ENCODE data around the gene GSTM3. TPM values are rescaled to one million over a fixed set of nuclear protein-coding genes. Genes with fewer than 3 reads are reported as not detected.

The GSTM3 gene
- total and polyA plus RNA-seq, 2 of the 13 experiments (the other 11 are each of a cell fraction or from before 2014, with no cell fraction given): 127 to 142 TPM

GRCh38 chr1:109763646-109764415 is 23.0 kb upstream of the GSTM3 start, which contains the start of gene EPS8L3 (continued):
- TF ChIP-seq ZGPAT (CRISPR knock-in tag; IDR thresholded peaks at IDR 0.05) (peak; percentile 65), GMEB2 (CRISPR knock-in tag; IDR thresholded peaks at IDR 0.05; ENCODE audit: low read depth) (no peak), ARNTL (CRISPR knock-in tag; IDR thresholded peaks at IDR 0.05) (no peak; the same call in 1 of the 2 replicates), KLF16 (CRISPR knock-in tag; IDR thresholded peaks at IDR 0.05) (peak in 1 of 2 experiments; percentile 84; a peak in 2 of 4 replicates), SNAPC2 (CRISPR knock-in tag; IDR thresholded peaks at IDR 0.05) (peak; percentile 71), ATM (IDR thresholded peaks at IDR 0.05; ENCODE audit: borderline replicate concordance) (no peak), STAT5B (CRISPR knock-in tag; IDR thresholded peaks at IDR 0.05) (no peak), ZNF180 (CRISPR knock-in tag; IDR thresholded peaks at IDR 0.05; ENCODE audit: borderline replicate concordance, low read depth) (no peak), ZNF382 (CRISPR knock-in tag; IDR thresholded peaks at IDR 0.05; ENCODE audit: borderline replicate concordance) (no peak), ZBTB21 (CRISPR knock-in tag; IDR thresholded peaks at IDR 0.05) (0 out of 2 replicates have a peak, but pooled peaks have one; percentile 26), GABPA (IDR thresholded peaks at IDR 0.05; ENCODE audit: low read depth, low read length) (no peak), GABPA (CRISPR knock-in tag; IDR thresholded peaks at IDR 0.05; ENCODE audit: low read depth) (peak; percentile 34; the same call in 1 of the 2 replicates), ZUFSP (CRISPR knock-in tag; IDR thresholded peaks at IDR 0.05; ENCODE audit: borderline replicate concordance) (no peak), TBX3 (IDR thresholded peaks at IDR 0.05; ENCODE audit: borderline replicate concordance) (no peak), MEF2D (CRISPR knock-in tag; IDR thresholded peaks at IDR 0.05) (peak; percentile 82; the same call in 1 of the 2 replicates), ARNT (IDR thresholded peaks at IDR 0.05) (no peak), NFKB2 (CRISPR knock-in tag; IDR thresholded peaks at IDR 0.05; ENCODE audit: borderline replicate concordance) (peak; percentile 86; the same call in 1 of the 2 replicates), ZNF570 (CRISPR knock-in tag; IDR thresholded peaks at IDR 0.05; ENCODE audit: borderline replicate concordance) (no peak), ZNF775 (CRISPR knock-in tag; IDR thresholded peaks at IDR 0.05; ENCODE audit: borderline replicate concordance) (no peak), TMF1 (CRISPR knock-in tag; IDR thresholded peaks at IDR 0.05; ENCODE audit: low read depth) (no peak)
- TF ChIP-seq, protein P1, sequence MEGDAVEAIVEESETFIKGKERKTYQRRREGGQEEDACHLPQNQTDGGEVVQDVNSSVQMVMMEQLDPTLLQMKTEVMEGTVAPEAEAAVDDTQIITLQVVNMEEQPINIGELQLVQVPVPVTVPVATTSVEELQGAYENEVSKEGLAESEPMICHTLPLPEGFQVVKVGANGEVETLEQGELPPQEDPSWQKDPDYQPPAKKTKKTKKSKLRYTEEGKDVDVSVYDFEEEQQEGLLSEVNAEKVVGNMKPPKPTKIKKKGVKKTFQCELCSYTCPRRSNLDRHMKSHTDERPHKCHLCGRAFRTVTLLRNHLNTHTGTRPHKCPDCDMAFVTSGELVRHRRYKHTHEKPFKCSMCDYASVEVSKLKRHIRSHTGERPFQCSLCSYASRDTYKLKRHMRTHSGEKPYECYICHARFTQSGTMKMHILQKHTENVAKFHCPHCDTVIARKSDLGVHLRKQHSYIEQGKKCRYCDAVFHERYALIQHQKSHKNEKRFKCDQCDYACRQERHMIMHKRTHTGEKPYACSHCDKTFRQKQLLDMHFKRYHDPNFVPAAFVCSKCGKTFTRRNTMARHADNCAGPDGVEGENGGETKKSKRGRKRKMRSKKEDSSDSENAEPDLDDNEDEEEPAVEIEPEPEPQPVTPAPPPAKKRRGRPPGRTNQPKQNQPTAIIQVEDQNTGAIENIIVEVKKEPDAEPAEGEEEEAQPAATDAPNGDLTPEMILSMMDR (CRISPR knock-in tag; IDR thresholded peaks at IDR 0.05): peak; percentile 26; the same call in 1 of the 2 replicates
- TF ChIP-seq, protein P2, sequence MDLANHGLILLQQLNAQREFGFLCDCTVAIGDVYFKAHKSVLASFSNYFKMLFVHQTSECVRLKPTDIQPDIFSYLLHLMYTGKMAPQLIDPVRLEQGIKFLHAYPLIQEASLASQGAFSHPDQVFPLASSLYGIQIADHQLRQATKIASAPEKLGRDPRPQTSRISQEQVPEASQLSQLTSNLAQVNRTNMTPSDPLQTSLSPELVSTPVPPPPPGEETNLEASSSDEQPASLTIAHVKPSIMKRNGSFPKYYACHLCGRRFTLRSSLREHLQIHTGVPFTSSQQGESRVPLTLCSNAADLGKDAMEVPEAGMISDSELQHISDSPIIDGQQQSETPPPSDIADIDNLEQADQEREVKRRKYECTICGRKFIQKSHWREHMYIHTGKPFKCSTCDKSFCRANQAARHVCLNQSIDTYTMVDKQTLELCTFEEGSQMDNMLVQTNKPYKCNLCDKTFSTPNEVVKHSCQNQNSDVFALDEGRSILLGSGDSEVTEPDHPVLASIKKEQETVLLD (CRISPR knock-in tag; IDR thresholded peaks at IDR 0.05; ENCODE audit: low read depth): no peak

Data from HepG2 (cell line).